HG03520 (cell line): ENCODE data around the gene TRAPPC10.

Experiments
- ATAC-seq: cut with Tn5 transposase; IDR thresholded peaks from one replicate; pipeline ENCODE4 v1.9.1; 2021; ENCODE audit warnings: mild to moderate bottlenecking, moderate library complexity; ENCODE audit not compliant: unreplicated experiment

The TRAPPC10 gene

GRCh38 chr21:44029460-44030087, 17.5 kb downstream of the TRAPPC10 start:
- no peak for ATAC-seq

GRCh38 chr21:44035244-44035643, 23.1 kb downstream of the TRAPPC10 start:
- ATAC-seq, result no peak

DNA sequence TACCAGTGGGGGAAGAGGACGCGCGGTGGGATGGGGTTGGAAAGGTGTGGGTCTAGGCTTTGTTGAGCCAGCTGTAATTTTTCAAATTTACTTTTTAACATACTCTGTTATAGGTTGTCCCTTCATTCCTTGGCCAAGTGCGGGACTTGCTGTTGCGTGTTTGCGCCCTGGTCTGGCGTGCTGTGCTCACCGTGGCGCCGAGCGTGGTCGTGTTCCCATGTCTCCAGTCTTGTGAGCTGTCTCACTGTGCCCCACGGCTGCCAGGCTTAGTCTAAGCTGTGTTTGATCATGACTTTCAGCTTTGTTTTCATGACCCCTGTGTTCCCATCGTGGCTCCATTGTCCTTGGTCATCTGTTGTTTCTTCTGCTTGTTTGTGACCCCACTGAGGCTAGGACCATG, 26.0 kb downstream of the TRAPPC10 start:
- ATAC-seq, result no peak

GRCh38 chr21:44039828-44040227, 27.7 kb downstream of the TRAPPC10 start:
- ATAC-seq, result no peak

DNA sequence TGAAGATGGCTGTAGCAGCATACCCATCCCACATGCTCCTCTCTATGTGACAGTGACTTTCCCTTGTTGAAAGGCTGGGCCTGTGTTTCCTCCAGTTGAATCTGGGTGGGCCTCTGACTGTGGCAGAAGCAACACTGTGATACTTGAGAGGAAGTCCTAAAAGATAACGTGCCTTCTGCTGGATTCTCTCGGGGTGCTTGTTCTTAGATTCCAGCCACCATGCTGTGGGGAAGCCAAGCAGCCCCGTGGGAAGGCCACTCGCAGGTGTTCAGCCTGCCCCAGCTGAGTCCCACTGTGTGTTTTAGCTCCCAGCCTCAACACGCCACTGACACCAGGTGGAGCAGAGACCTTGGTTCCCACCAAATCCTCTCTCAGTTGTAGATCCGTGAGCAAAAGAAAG, 31.5 kb downstream of the TRAPPC10 start:
- no peak for ATAC-seq

DNA sequence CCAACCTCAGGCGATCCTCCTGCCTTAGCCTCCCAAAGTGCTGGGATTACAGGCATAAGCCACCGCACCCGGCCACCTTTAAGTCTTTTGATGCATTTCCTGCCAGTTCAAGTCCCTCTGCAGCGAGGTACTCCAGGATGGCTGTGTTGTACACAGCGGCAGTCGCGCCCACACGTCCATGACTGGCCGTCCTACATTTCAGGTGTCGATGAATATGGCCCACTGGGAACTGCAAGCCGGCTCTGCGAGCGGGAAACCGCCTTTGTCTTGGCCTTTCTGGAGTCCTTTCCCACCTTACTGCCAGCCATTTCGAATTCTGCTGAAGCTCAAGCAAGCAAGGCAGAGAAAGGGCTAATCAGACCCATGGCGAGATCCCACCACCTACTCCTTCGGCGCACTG, 34.6 kb downstream of the TRAPPC10 start:
- ATAC-seq, result no peak

DNA sequence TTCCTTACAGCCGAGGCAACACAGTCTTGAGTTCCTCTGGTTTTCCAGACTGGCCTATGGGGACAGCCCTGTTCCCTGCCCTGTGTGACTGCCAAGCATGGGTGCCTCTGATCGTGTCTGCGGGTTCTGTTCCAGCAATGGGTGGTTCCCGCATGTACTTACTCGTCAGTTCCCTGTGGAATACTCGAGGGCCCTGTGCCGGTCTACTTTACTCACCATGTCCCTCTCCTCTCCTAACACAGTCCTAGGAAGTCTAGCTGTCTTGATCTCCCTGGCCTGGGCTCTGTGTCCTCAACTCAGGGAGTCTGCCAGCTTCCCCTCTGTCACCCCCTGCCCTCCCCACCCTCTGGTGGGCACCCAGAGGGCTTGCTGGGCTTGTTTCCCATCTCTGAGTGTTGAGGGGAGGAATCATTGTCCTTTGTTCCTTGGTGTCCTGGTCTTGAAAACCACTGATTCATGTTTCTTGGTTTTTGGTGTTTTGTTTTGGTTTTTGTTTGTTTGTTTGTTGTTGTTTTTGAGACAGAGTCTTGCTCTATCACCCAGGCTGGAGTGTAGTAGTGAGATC, 36.0 kb downstream of the TRAPPC10 start:
- no peak for ATAC-seq

DNA sequence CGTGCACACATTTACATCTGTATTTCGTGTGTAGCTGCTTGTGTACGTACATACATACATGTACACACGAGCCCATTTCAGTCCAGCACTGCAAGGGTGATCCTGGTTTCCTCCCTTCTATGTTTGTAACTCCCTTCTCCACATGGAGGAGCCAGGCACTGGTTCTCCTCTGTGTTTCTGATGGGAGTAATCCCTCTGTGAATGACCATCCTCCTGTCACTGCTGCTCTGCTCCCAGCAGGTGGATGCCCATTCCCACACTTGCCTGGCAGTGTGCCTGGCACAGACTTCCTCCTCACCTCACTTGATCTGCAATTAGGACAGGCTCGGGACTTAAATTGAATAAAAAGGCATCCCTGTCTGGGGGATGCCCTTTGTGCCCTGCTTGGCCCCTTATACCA, 37.1 kb downstream of the TRAPPC10 start:
- no peak for ATAC-seq

- ATAC-seq, result no peak
Observed at GRCh38 chr21:44049606-44050005, 37.5 kb downstream of the TRAPPC10 start.

- ATAC-seq, result no peak
Observed at GRCh38 chr21:44050276-44050675, 38.2 kb downstream of the TRAPPC10 start.

DNA sequence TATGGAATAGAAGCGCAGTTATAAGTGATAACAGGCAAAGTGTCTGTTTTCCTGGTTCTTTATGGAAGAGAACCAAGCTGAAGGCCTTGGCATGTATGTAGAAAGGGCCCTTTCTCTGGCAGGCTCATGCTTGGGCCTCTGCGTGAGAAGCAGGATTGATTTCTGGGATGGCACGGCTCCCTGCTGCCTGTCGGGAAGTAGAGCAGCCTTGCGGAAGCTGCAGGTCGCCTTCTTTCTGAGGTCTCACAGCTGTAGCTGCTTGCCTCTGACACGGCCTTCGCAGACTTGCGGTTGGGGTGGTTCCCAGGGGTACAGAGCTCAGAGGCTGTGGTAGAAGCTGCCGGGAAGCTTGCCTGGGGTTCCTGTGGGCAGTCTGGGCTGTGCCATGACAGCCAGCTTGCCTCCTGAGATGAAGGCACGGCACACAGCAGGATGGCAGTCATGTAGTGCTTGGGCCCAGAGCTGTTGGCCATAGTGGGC, 39.4 kb downstream of the TRAPPC10 start:
- ATAC-seq, result no peak

GRCh38 chr21:44052071-44052829, 40.1 kb downstream of the TRAPPC10 start:
- ATAC-seq, result no peak

- no peak for ATAC-seq
Observed at GRCh38 chr21:44052830-44053226, 40.7 kb downstream of the TRAPPC10 start.

DNA sequence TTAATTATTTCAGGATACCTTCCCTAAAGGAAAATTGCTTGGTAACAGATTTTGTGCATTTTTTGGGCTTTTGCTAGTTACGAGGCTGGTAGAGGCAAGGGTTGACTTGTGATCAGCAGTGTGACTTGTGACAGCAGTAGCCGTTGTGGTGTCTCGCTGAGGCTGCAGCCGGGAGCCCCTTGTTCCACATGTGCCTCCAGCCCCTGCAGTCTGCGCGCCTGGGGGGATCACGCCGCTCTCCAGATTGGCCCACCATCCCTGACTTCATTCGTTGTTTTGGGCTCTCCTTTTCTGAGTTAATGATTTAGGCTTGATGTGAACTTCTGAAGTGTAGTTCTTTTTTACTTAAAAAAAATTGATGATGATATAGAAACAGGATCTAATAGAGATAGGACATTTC, 41.5 kb downstream of the TRAPPC10 start:
- ATAC-seq, result no peak

GRCh38 chr21:44054710-44055109, 42.6 kb downstream of the TRAPPC10 start:
- ATAC-seq, result no peak

GRCh38 chr21:44057055-44057454, 44.9 kb downstream of the TRAPPC10 start:
- ATAC-seq, result no peak

DNA sequence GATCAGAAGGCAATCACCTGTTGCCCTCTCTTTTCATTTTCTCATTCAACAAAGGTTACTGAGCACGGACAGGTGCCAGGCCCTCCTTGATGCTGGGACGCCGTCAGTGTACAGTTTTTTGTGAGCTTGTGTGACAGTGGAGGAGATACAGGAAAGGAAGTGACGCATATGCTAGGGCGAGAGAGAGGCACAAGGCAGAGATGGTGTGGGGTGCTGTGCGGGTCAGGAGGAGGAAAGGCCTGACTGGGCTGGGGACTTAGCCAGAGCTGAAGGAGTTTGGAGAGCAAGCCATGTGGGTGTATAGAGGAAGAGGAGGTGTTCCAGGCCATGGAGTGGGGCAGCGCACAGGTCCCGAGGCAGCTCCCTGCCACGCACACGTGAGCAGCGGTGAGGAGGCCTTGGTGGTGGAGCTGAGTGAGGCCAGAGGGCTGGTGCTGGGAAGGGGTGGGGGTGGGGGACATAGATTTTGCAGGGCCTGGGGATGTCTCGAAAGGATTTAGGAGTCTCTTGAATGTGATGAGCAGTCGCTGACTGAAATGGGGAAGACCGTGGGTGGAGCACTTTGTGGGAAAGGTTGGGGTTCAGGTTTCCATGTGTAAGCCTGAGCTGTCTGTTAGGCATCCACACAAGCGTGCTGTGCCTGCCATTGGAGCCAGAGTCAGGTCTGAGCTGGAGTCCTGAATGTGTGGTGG, 46.0 kb downstream of the TRAPPC10 start:
- ATAC-seq, result no peak

- ATAC-seq, result no peak
Observed at GRCh38 chr21:44058652-44058964, 46.5 kb downstream of the TRAPPC10 start.

- ATAC-seq, result no peak
Observed at GRCh38 chr21:44058981-44059380, 46.9 kb downstream of the TRAPPC10 start.

- no peak for ATAC-seq
Observed at GRCh38 chr21:44059710-44060109, 47.6 kb downstream of the TRAPPC10 start.

DNA sequence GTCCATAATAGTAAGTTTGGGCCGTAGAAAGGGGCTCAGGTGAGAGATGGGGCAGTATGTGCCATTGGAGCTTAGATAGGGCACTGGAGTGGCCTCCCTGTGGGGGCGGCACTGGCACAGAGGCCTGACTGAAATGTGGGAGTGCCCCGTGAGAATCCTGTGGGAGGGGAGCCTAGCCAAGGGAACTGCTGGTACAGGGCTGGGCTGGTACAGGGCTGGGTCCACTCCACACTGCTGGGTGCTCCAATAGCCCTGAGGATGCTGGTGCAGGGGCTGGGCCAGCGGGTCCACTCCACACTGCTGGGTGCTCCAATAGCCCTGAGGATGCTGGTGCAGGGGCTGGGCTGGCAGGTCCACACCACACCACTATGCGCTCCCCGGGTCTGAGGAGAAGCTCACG, 50.3 kb downstream of the TRAPPC10 start:
- no peak for ATAC-seq
